ENCODE measurements around the gene BOD1L2. TPM values are rescaled to one million over a fixed set of nuclear protein-coding genes. Genes with fewer than 3 reads are reported as not detected.
A peak's percentile ranks its signal among the peaks of the same experiment; 100 is the strongest.

The BOD1L2 gene
- total and polyA plus RNA-seq, 2 of the 13 experiments (the other 11 are each of a cell fraction or from before 2014, with no cell fraction given), result not detected

DNA sequence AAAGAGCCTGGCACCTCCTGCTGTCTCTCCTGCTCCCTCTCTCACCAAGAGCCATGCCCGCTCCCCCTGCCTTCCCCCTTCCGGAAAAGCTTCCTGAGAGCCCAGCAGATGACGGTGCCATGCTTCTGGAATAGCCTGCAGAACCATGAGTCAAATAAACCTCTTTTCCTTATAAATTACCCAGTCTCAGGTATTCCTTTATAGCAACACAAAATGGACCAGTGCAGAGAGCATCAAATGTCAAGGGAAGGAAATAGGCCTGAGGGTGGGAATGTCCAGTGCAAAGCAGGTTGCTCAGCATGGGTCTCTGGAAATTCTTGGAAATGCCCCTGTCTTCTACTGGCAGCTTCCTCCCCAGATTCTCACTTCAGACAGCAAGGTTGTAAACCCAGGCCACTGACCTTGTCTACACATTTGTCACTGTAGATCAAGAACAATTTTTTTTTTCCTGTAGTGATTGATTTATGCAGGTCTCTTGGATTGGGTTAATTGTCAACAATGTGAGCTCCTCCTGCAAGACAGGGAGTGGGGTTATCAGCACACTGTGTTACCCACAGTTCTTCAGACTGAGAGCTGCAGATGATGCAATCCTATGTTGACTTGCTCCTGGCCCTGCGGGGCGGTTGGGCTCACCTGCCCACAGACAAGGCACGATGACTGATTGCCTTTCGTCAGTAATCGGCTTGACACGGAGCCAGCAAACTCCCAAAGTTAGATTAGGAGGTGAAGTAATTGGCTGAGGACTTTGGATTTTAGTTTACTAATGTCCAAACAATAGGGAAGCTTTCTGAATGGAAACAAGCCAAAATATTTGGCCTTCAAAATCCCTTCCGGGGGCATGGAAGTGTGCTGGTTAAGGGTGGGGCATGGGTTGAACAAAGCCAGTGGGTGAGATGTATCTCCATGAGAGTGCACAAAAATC lies 5.4 kb upstream of the BOD1L2 start (continued):
- no peak for TF ChIP-seq ZNF646 (CRISPR knock-in tag; IDR thresholded peaks at IDR 0.05)
- no peak for TF ChIP-seq STAG1 (CRISPR knock-in tag; IDR thresholded peaks at IDR 0.05)
- TF ChIP-seq ZNF44 (CRISPR knock-in tag; IDR thresholded peaks at IDR 0.05), result no peak
- TF ChIP-seq NONO (IDR thresholded peaks at IDR 0.05), result no peak
- TF ChIP-seq NONO (CRISPR knock-in tag; conservative IDR thresholded peaks at IDR 0.05), result peak; percentile 65; the same call in 1 of the 2 replicates
- no peak for TF ChIP-seq TEAD2 (CRISPR knock-in tag; IDR thresholded peaks at IDR 0.05)
- 0 out of 2 replicates have a peak, but pooled peaks have one; percentile 29 for TF ChIP-seq ZMYM2 (CRISPR knock-in tag; IDR thresholded peaks at IDR 0.05)
- TF ChIP-seq, protein P1, sequence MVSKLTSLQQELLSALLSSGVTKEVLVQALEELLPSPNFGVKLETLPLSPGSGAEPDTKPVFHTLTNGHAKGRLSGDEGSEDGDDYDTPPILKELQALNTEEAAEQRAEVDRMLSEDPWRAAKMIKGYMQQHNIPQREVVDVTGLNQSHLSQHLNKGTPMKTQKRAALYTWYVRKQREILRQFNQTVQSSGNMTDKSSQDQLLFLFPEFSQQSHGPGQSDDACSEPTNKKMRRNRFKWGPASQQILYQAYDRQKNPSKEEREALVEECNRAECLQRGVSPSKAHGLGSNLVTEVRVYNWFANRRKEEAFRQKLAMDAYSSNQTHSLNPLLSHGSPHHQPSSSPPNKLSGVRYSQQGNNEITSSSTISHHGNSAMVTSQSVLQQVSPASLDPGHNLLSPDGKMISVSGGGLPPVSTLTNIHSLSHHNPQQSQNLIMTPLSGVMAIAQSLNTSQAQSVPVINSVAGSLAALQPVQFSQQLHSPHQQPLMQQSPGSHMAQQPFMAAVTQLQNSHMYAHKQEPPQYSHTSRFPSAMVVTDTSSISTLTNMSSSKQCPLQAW (CRISPR knock-in tag; IDR thresholded peaks at IDR 0.05), result peak; percentile 33; the same call in 1 of the 2 replicates
- no peak for TF ChIP-seq BORCS8-MEF2B (CRISPR knock-in tag; IDR thresholded peaks at IDR 0.05)
- TF ChIP-seq POLR2G (IDR thresholded peaks at IDR 0.05; ENCODE audit: low read depth, low read length), result no peak
- no peak for TF ChIP-seq ZNF563 (CRISPR knock-in tag; IDR thresholded peaks at IDR 0.05)
- TF ChIP-seq GABPA (IDR thresholded peaks at IDR 0.05; ENCODE audit: low read depth, low read length), result no peak
- TF ChIP-seq GABPA (CRISPR knock-in tag; IDR thresholded peaks at IDR 0.05; ENCODE audit: low read depth), result peak; percentile 71
- no peak for TF ChIP-seq BRCA1 (CRISPR knock-in tag; IDR thresholded peaks at IDR 0.05)
- TF ChIP-seq, protein P2, sequence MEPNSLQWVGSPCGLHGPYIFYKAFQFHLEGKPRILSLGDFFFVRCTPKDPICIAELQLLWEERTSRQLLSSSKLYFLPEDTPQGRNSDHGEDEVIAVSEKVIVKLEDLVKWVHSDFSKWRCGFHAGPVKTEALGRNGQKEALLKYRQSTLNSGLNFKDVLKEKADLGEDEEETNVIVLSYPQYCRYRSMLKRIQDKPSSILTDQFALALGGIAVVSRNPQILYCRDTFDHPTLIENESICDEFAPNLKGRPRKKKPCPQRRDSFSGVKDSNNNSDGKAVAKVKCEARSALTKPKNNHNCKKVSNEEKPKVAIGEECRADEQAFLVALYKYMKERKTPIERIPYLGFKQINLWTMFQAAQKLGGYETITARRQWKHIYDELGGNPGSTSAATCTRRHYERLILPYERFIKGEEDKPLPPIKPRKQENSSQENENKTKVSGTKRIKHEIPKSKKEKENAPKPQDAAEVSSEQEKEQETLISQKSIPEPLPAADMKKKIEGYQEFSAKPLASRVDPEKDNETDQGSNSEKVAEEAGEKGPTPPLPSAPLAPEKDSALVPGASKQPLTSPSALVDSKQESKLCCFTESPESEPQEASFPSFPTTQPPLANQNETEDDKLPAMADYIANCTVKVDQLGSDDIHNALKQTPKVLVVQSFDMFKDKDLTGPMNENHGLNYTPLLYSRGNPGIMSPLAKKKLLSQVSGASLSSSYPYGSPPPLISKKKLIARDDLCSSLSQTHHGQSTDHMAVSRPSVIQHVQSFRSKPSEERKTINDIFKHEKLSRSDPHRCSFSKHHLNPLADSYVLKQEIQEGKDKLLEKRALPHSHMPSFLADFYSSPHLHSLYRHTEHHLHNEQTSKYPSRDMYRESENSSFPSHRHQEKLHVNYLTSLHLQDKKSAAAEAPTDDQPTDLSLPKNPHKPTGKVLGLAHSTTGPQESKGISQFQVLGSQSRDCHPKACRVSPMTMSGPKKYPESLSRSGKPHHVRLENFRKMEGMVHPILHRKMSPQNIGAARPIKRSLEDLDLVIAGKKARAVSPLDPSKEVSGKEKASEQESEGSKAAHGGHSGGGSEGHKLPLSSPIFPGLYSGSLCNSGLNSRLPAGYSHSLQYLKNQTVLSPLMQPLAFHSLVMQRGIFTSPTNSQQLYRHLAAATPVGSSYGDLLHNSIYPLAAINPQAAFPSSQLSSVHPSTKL (CRISPR knock-in tag; IDR thresholded peaks at IDR 0.05), result peak; percentile 81
- TF ChIP-seq ZFP37 (CRISPR knock-in tag; IDR thresholded peaks at IDR 0.05; ENCODE audit: borderline replicate concordance), result no peak
- no peak for TF ChIP-seq CENPT (CRISPR knock-in tag; IDR thresholded peaks at IDR 0.05; ENCODE audit: low read depth)
- 0 out of 2 replicates have a peak, but pooled peaks have one; percentile 42 for TF ChIP-seq RFXANK (CRISPR knock-in tag; IDR thresholded peaks at IDR 0.05)
